ENCODE results near the gene UMAD1. TPM values are rescaled to one million over a fixed set of nuclear protein-coding genes. Genes with fewer than 3 reads are reported as not detected.

The UMAD1 gene
- total RNA-seq, 4 donors from 2014 or later: 15.2 to 28.2 (median 18.7) TPM

DNA sequence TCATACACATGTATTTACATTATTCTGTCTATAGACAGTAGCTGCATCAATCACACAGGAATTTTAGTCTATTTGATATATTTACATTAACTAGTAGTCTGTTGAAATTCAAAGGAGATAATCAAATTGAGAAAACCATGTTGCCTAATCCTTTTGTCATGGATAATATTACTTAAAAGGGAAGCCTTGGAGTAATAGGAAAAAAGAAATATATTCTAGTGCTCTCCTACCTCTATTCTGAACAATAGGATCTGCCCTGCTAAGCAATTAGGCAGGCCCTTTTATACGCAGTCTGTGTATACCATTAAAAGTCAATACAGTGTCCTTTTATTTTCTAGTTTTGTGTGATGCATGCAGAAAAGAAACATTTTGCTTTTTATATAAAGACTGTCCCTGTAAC lies 24.5 kb downstream of the UMAD1 start:
- H3K27me3 ChIP-seq: no peaks in the 10 kb centered on the region
- no peak for DNase-seq
- no peak overlapping the region for H3K4me3 ChIP-seq
- no peaks in the 10 kb centered on the region for H3K9me3 ChIP-seq
- H3K4me1 ChIP-seq: no peaks in the 10 kb centered on the region
- no peaks in the 10 kb centered on the region for H3K36me3 ChIP-seq
- H3K27ac ChIP-seq: no peak overlapping the region
- TF ChIP-seq POLR2A (IDR thresholded peaks at IDR 0.05): no peak
- TF ChIP-seq, protein P1, sequence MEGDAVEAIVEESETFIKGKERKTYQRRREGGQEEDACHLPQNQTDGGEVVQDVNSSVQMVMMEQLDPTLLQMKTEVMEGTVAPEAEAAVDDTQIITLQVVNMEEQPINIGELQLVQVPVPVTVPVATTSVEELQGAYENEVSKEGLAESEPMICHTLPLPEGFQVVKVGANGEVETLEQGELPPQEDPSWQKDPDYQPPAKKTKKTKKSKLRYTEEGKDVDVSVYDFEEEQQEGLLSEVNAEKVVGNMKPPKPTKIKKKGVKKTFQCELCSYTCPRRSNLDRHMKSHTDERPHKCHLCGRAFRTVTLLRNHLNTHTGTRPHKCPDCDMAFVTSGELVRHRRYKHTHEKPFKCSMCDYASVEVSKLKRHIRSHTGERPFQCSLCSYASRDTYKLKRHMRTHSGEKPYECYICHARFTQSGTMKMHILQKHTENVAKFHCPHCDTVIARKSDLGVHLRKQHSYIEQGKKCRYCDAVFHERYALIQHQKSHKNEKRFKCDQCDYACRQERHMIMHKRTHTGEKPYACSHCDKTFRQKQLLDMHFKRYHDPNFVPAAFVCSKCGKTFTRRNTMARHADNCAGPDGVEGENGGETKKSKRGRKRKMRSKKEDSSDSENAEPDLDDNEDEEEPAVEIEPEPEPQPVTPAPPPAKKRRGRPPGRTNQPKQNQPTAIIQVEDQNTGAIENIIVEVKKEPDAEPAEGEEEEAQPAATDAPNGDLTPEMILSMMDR (IDR thresholded peaks at IDR 0.05): no peak

DNA sequence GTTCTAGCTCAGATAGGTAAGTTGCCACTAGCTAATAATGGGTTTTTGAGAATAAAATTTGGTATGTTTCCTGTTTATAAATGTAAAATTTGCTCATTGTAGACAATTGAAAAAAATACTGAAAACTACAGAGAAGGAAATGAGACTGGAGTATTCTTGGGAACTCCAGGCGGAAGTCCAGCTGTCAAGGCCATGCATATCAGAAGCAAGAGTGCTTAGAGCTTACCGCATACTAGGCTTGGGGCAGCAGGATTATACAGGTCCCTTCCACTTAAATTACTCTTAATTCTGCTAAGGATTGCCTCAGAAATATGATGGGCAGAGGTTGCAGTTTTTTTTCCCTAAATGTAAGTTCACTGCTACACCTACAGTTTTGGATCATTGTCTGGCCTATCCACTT lies 26.6 kb downstream of the UMAD1 start:
- no peak for TF ChIP-seq POLR2A (IDR thresholded peaks at IDR 0.05)
- TF ChIP-seq, protein P1 (IDR thresholded peaks at IDR 0.05): no peak
- H3K27me3 ChIP-seq: no peaks in the 10 kb centered on the region
- H3K4me3 ChIP-seq: no peak overlapping the region
- no peaks in the 10 kb centered on the region for H3K4me1 ChIP-seq
- no peak overlapping the region for H3K27ac ChIP-seq
- no peaks in the 10 kb centered on the region for H3K9me3 ChIP-seq
- no peak for DNase-seq
- H3K36me3 ChIP-seq: no peaks in the 10 kb centered on the region

DNA sequence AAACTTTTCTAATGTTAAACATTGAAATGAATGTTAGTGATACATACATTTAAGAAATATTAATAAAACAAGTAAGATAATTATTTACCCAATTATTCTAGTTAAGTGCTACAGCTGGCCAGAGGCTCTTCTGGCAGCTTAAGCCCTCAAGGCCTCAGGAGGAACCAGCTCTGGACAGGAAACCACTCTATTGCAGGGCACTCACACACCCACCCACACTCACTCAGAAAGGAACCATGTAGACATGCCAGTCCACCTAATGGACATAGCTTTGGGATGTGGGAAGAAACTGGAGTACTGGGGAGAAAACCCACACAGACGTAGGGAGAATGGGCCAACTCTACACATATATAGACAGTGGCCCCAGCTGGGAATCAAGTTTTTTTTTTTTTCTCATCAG lies 28.2 kb downstream of the UMAD1 start:
- H3K36me3 ChIP-seq: no peaks in the 10 kb centered on the region
- no peak for TF ChIP-seq POLR2A (IDR thresholded peaks at IDR 0.05)
- TF ChIP-seq, protein P1 (IDR thresholded peaks at IDR 0.05): no peak
- H3K4me3 ChIP-seq: no peak overlapping the region
- H3K27ac ChIP-seq: no peak overlapping the region
- no peak for DNase-seq
- H3K9me3 ChIP-seq: no peaks in the 10 kb centered on the region
- no peaks in the 10 kb centered on the region for H3K4me1 ChIP-seq
- H3K27me3 ChIP-seq: no peaks in the 10 kb centered on the region

DNA sequence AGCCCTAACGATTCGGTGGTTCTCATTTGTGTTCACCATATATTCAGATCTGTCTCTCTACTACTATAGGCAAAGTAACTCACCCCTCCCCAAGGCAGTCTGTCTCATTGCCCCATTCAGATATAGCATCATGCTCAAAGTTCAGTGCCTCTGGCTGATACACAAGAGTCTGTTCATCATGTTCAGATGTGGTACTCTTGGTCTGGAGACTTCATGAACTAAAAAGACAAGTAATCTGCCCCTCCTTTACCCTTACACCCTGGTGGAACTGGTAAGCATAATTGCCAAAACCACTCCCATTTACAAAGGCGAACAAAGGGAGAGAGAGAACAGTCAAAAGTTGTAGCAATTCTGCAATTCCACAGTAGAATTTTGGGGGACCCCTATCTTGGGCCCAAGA lies 29.9 kb downstream of the UMAD1 start:
- no peaks in the 10 kb centered on the region for H3K9me3 ChIP-seq
- no peaks in the 10 kb centered on the region for H3K36me3 ChIP-seq
- no peak for DNase-seq
- H3K27ac ChIP-seq: no peak overlapping the region
- H3K27me3 ChIP-seq: no peaks in the 10 kb centered on the region
- no peak overlapping the region for H3K4me3 ChIP-seq
- TF ChIP-seq POLR2A (IDR thresholded peaks at IDR 0.05): no peak
- TF ChIP-seq, protein P1 (IDR thresholded peaks at IDR 0.05): no peak
- no peaks in the 10 kb centered on the region for H3K4me1 ChIP-seq

DNA sequence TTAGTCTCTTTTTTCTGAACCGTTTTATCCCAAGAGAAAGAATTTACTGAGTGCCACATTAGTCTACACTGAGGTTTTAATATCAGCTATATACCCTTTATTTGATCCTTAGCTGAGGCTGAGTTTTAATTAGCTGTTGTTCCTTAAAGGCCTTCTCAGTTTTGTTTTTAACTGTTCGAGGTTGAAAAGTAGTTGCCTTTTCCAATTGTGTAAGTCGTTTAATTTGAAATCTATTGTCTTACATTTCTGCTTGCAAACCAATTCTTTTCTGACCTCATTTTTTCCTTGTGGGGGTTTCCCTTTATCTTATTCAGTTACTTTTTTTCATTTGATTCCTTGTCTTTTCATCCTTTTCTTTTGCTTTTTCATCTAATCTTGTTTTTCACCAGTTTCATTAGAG lies 30.8 kb downstream of the UMAD1 start:
- Histone ChIP-seq H3K27me3 (no peaks in the 10 kb centered on the region), H3K36me3 (no peaks in the 10 kb centered on the region), H3K27ac (no peak overlapping the region), H3K4me1 (no peaks in the 10 kb centered on the region), H3K4me3 (no peak overlapping the region), H3K9me3 (no peaks in the 10 kb centered on the region)
- TF ChIP-seq, protein P1 (IDR thresholded peaks at IDR 0.05): no peak
- TF ChIP-seq POLR2A (IDR thresholded peaks at IDR 0.05): no peak
- no peak for DNase-seq

Measured in Peyer's patch (tissue), 4 donors.